Measurements from ENCODE around the gene CTNNBL1. TPM values are rescaled to one million over a fixed set of nuclear protein-coding genes. Genes with fewer than 3 reads are reported as not detected.

Gene CTNNBL1
- total RNA-seq, 2 experiments from 2014 or later: 75.5 to 75.9 TPM

DNA sequence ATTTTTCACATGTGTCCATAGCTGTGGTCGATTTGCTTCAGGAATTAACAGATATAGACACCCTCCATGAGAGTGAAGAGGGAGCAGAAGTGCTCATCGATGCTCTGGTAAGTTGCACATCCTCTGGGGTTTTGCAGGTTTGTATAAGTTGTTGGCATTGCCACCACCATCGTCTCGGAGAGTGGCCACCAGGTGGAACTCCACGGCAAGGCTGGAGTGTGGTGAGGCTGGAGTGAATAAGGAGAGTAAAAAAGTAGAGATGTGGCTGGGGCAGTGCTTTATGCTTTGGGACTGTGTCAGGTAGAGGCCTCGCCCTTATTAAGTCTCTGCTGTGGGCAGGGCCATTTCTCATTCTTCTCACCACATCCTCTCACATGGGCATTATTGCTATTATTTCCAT is 63.7 kb downstream of the CTNNBL1 start:
- Mint-ChIP-seq H3K4me1 (ENCODE audit: low read depth) (peaks cover 7% of the 10 kb centered on the region), H3K36me3 (ENCODE audit: low read depth) (peaks cover 10% of the 10 kb centered on the region), H3K4me3 (no peak overlapping the region), H3K27me3 (ENCODE audit: low read depth) (no peaks in the 10 kb centered on the region), H3K27ac (peak overlapping the region; percentile 62), H3K9me3 (ENCODE audit: insufficient read depth) (no peaks in the 10 kb centered on the region)
- ChIA-PET CTCF (interaction anchor here (1.6 kb wide), 1 partner anchor 9 kb away, joined by 7 read pairs; no protein-coding TSS in a partner anchor), POLR2A (no interaction called here)
- no peak for ATAC-seq
- DNase-seq: no peak

- Mint-ChIP-seq H3K4me3 (no peak overlapping the region), H3K27me3 (ENCODE audit: low read depth) (no peaks in the 10 kb centered on the region), H3K4me1 (ENCODE audit: low read depth) (peaks cover 7% of the 10 kb centered on the region), H3K9me3 (ENCODE audit: insufficient read depth) (no peaks in the 10 kb centered on the region), H3K27ac (no peak overlapping the region), H3K36me3 (ENCODE audit: low read depth) (peaks cover 10% of the 10 kb centered on the region)
- ATAC-seq (no peak), DNase-seq (no peak)
- POLR2A ChIA-PET: no interaction called here
- CTCF ChIA-PET: interaction anchor here (1.1 to 1.6 kb wide), 2 partner anchors 10 to 32 kb away, joined by 3 to 7 read pairs; no protein-coding TSS in a partner anchor
These were observed 64.5 kb downstream of the CTNNBL1 start for GRCh38 chr20:37758332-37758731.

GRCh38 chr20:37759052-37759553 is 65.3 kb downstream of the CTNNBL1 start:
- DNase-seq (no peak), ATAC-seq (no peak)
- H3K27me3 Mint-ChIP-seq (ENCODE audit: low read depth): no peaks in the 10 kb centered on the region
- peaks cover 7% of the 10 kb centered on the region for H3K4me1 Mint-ChIP-seq (ENCODE audit: low read depth)
- peaks cover 8% of the 10 kb centered on the region for H3K36me3 Mint-ChIP-seq (ENCODE audit: low read depth)
- POLR2A ChIA-PET: no interaction called here
- H3K9me3 Mint-ChIP-seq (ENCODE audit: insufficient read depth): no peaks in the 10 kb centered on the region
- CTCF ChIA-PET: interaction anchor here (1.1 to 1.6 kb wide), 2 partner anchors 10 to 33 kb away, joined by 3 to 7 read pairs; no protein-coding TSS in a partner anchor
- no peak overlapping the region for H3K27ac Mint-ChIP-seq
- no peak overlapping the region for H3K4me3 Mint-ChIP-seq

GRCh38 chr20:37759761-37760209 is 66.0 kb downstream of the CTNNBL1 start:
- Mint-ChIP-seq H3K36me3 (ENCODE audit: low read depth) (peaks cover 8% of the 10 kb centered on the region), H3K27me3 (ENCODE audit: low read depth) (no peaks in the 10 kb centered on the region), H3K9me3 (ENCODE audit: insufficient read depth) (no peaks in the 10 kb centered on the region), H3K4me1 (ENCODE audit: low read depth) (peaks cover 7% of the 10 kb centered on the region), H3K27ac (no peak overlapping the region), H3K4me3 (no peak overlapping the region)
- no peak for ATAC-seq
- ChIA-PET POLR2A (no interaction called here), CTCF (no interaction called here)
- DNase-seq: no peak

GRCh38 chr20:37760322-37760721 is 66.5 kb downstream of the CTNNBL1 start:
- peaks cover 8% of the 10 kb centered on the region for H3K36me3 Mint-ChIP-seq (ENCODE audit: low read depth)
- CTCF ChIA-PET: interaction anchor here (1.6 kb wide), 1 partner anchor 23 kb away, joined by 3 read pairs; no protein-coding TSS in a partner anchor

GRCh38 chr20:37762716-37763485 is 69.1 kb downstream of the CTNNBL1 start:
- no peaks in the 10 kb centered on the region for H3K27me3 Mint-ChIP-seq (ENCODE audit: low read depth)
- DNase-seq (no peak), ATAC-seq (no peak)
- H3K4me1 Mint-ChIP-seq (ENCODE audit: low read depth): no peaks in the 10 kb centered on the region
- no peak overlapping the region for H3K27ac Mint-ChIP-seq
- H3K36me3 Mint-ChIP-seq (ENCODE audit: low read depth): peaks cover 6% of the 10 kb centered on the region
- ChIA-PET POLR2A (interaction anchor here (0.6 kb wide), 1 partner anchor 1722 kb away, joined by 4 read pairs; no protein-coding TSS in a partner anchor), CTCF (interaction anchor here (1.1 kb wide), 1 partner anchor 13 kb away, joined by 4 read pairs; no protein-coding TSS in a partner anchor)
- no peaks in the 10 kb centered on the region for H3K9me3 Mint-ChIP-seq (ENCODE audit: insufficient read depth)
- H3K4me3 Mint-ChIP-seq: no peak overlapping the region

More at GRCh38 chr20:37760322-37760721, 66.5 kb downstream of the CTNNBL1 start:
- no peak overlapping the region for H3K27ac Mint-ChIP-seq
- ATAC-seq (no peak), DNase-seq (no peak)
- H3K9me3 Mint-ChIP-seq (ENCODE audit: insufficient read depth): no peaks in the 10 kb centered on the region
- H3K4me3 Mint-ChIP-seq: no peak overlapping the region
- H3K27me3 Mint-ChIP-seq (ENCODE audit: low read depth): no peaks in the 10 kb centered on the region
- POLR2A ChIA-PET: no interaction called here
- H3K4me1 Mint-ChIP-seq (ENCODE audit: low read depth): peaks cover 7% of the 10 kb centered on the region

- ChIA-PET POLR2A (interaction anchor here (0.6 kb wide), 1 partner anchor 227 kb away, joined by 4 read pairs; no protein-coding TSS in a partner anchor), CTCF (no interaction called here)
- no peak for ATAC-seq
These were observed 70.6 kb downstream of the CTNNBL1 start for GRCh38 chr20:37764333-37764935.

GRCh38 chr20:37770908-37771307 is 77.1 kb downstream of the CTNNBL1 start:
- no peak for DNase-seq
- Mint-ChIP-seq H3K9me3 (ENCODE audit: insufficient read depth) (no peaks in the 10 kb centered on the region), H3K4me1 (ENCODE audit: low read depth) (peaks cover 8% of the 10 kb centered on the region), H3K4me3 (no peak overlapping the region), H3K27me3 (ENCODE audit: low read depth) (no peaks in the 10 kb centered on the region), H3K27ac (no peak overlapping the region), H3K36me3 (ENCODE audit: low read depth) (peaks cover 27% of the 10 kb centered on the region)
- CTCF ChIA-PET: no interaction called here
- POLR2A ChIA-PET: no interaction called here
- no peak for ATAC-seq

More at GRCh38 chr20:37764333-37764935, 70.6 kb downstream of the CTNNBL1 start:
- Mint-ChIP-seq H3K4me1 (ENCODE audit: low read depth) (no peaks in the 10 kb centered on the region), H3K4me3 (no peak overlapping the region), H3K36me3 (ENCODE audit: low read depth) (peaks cover 6% of the 10 kb centered on the region), H3K27ac (no peak overlapping the region), H3K27me3 (ENCODE audit: low read depth) (no peaks in the 10 kb centered on the region), H3K9me3 (ENCODE audit: insufficient read depth) (no peaks in the 10 kb centered on the region)
- no peak for DNase-seq

- Mint-ChIP-seq H3K9me3 (ENCODE audit: insufficient read depth) (no peaks in the 10 kb centered on the region), H3K4me3 (no peak overlapping the region), H3K4me1 (ENCODE audit: low read depth) (peaks cover 8% of the 10 kb centered on the region), H3K36me3 (ENCODE audit: low read depth) (peaks cover 29% of the 10 kb centered on the region), H3K27me3 (ENCODE audit: low read depth) (no peaks in the 10 kb centered on the region), H3K27ac (no peak overlapping the region)
- no peak for DNase-seq
- no peak for ATAC-seq
- POLR2A ChIA-PET: no interaction called here
- CTCF ChIA-PET: no interaction called here
These were observed 79.5 kb downstream of the CTNNBL1 start for GRCh38 chr20:37773291-37773826.

DNA sequence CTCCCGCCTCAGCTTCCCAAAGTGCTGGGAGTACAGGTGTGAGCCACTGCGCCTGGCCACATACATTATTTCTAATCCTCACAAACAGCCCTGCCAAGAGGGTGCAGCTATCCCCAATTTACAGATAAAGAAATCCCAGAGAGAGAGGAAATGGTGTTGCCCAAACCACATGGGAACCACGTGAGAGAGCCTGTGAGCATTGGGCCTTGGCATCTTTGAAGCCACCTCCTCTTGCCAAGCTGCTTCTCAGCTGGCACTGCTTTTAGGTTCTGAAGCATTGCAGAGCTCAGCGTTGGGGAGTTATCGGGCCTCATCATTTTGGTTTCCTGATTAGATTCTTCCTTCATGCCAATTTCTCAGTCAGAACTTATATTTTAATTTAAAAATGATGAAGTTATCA is 80.3 kb downstream of the CTNNBL1 start:
- no peak for ATAC-seq
- DNase-seq: no peak
- Mint-ChIP-seq H3K27ac (no peak overlapping the region), H3K36me3 (ENCODE audit: low read depth) (peaks cover 29% of the 10 kb centered on the region), H3K9me3 (ENCODE audit: insufficient read depth) (no peaks in the 10 kb centered on the region), H3K27me3 (ENCODE audit: low read depth) (no peaks in the 10 kb centered on the region), H3K4me3 (no peak overlapping the region), H3K4me1 (ENCODE audit: low read depth) (peaks cover 8% of the 10 kb centered on the region)
- ChIA-PET POLR2A (no interaction called here), CTCF (interaction anchor here (1.1 kb wide), 1 partner anchor 506 kb away, joined by 3 read pairs; no protein-coding TSS in a partner anchor)

- ChIA-PET CTCF (no interaction called here), POLR2A (no interaction called here)
- peaks cover 35% of the 10 kb centered on the region for H3K36me3 Mint-ChIP-seq (ENCODE audit: low read depth)
- no peak overlapping the region for H3K4me3 Mint-ChIP-seq
- H3K27ac Mint-ChIP-seq: no peak overlapping the region
- ATAC-seq (no peak), DNase-seq (no peak)
- no peaks in the 10 kb centered on the region for H3K27me3 Mint-ChIP-seq (ENCODE audit: low read depth)
- H3K9me3 Mint-ChIP-seq (ENCODE audit: insufficient read depth): no peaks in the 10 kb centered on the region
- peaks cover 8% of the 10 kb centered on the region for H3K4me1 Mint-ChIP-seq (ENCODE audit: low read depth)
These were observed 81.4 kb downstream of the CTNNBL1 start for GRCh38 chr20:37775200-37775599.

GRCh38 chr20:37776049-37776448 is 82.2 kb downstream of the CTNNBL1 start:
- Mint-ChIP-seq H3K4me3 (no peak overlapping the region), H3K27me3 (ENCODE audit: low read depth) (no peaks in the 10 kb centered on the region), H3K36me3 (ENCODE audit: low read depth) (peaks cover 35% of the 10 kb centered on the region), H3K9me3 (ENCODE audit: insufficient read depth) (no peaks in the 10 kb centered on the region), H3K27ac (no peak overlapping the region), H3K4me1 (ENCODE audit: low read depth) (peaks cover 8% of the 10 kb centered on the region)
- CTCF ChIA-PET: no interaction called here
- POLR2A ChIA-PET: no interaction called here
- ATAC-seq: no peak
- no peak for DNase-seq

Data from activated CD8-positive, alpha-beta T cell treated with anti-CD3 and anti-CD28 coated beads, Interleukin-2, amount 10 ng/mL, durations not matched to agents 7 days and 5 days (primary cell).